ENCODE results near the gene FAM20C. TPM values are rescaled to one million over a fixed set of nuclear protein-coding genes. Genes with fewer than 3 reads are reported as not detected.

FAM20C gene
- total RNA-seq, 4 donors from 2014 or later = 15.8 to 20.4 (median 18.7) TPM

DNA sequence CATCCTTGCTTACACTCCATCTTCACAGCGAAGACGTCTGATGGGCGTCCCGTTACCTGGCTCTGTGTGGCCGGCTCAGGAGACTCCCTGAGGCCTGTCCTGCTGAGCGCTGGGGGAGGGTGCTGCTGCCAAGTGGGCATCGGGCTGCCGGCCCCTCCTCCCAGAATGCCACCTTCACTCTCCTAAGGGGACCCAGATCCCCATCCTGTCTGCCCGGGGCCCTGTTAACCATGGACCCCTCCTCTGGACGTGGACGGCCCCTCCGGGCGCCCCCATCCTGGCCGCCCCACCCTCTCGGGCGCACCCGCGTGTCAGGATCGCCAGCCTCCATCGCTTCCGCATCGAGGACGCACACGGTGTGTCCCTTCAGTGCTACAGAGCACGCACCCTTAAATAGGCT is 90.2 kb downstream of the FAM20C start:
- Histone ChIP-seq H3K27me3 (peaks cover 27% of the 10 kb centered on the region), H3K27ac (no peak overlapping the region), H3K4me3 (no peak overlapping the region), H3K9me3 (no peaks in the 10 kb centered on the region), H3K36me3 (no peaks in the 10 kb centered on the region), H3K4me1 (no peaks in the 10 kb centered on the region)
- TF ChIP-seq POLR2AphosphoS5 (IDR thresholded peaks at IDR 0.05) (no peak), EP300 (IDR thresholded peaks at IDR 0.05) (no peak), POLR2A (IDR thresholded peaks at IDR 0.05) (no peak)
- TF ChIP-seq, protein P1, sequence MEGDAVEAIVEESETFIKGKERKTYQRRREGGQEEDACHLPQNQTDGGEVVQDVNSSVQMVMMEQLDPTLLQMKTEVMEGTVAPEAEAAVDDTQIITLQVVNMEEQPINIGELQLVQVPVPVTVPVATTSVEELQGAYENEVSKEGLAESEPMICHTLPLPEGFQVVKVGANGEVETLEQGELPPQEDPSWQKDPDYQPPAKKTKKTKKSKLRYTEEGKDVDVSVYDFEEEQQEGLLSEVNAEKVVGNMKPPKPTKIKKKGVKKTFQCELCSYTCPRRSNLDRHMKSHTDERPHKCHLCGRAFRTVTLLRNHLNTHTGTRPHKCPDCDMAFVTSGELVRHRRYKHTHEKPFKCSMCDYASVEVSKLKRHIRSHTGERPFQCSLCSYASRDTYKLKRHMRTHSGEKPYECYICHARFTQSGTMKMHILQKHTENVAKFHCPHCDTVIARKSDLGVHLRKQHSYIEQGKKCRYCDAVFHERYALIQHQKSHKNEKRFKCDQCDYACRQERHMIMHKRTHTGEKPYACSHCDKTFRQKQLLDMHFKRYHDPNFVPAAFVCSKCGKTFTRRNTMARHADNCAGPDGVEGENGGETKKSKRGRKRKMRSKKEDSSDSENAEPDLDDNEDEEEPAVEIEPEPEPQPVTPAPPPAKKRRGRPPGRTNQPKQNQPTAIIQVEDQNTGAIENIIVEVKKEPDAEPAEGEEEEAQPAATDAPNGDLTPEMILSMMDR (IDR thresholded peaks at IDR 0.05) = no peak
- 95% methylated on average over 25 of the region's 25 CpGs for WGBS
- no peak for DNase-seq (ENCODE audit: low spot score in 2 of 2)

DNA sequence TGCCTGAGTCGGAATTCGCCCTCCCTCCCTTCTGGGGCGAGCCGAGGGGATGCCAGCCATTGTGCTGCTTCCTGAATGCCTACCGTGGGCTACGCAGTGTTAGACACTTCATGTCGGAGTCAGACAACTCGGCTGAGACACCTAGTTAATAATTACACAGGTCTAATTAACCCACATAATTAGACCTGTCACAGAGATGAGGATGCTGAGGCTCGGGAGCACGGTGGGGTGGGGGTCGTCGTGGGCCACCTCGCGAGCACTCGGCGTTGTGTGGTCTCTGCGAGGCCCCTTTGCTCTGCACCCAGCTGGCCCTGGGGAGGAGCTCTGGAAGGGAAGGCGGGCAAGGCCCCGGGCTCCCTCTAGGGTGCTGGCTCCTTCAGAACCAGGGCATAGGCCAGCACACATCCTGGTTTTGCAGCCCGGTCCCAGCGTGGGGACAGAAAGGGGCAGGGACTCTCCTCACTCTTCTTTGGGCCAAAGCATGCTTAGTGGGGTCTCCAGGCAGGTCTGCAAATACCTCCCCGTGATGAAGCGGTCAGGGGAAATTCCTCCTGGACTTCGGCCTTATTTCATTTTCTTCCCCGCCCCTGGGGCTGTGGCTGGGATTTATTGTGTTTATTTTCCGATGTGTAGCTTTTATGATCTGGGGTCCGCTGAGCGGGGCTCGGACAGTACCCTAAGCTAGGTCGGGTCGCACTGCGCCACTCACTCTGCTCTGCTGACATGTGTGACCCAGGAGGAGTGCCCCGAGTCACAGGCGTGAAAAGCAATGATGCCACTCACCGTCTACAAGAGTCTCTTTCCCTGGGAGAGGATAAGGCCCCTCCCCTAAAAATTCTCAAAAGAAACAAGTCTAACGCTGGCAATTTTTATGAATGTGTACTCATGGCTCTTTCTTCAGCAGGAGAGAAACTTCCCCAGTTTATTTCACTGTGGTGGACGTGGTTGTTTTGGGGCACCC is 92.7 kb downstream of the FAM20C start:
- DNase-seq (ENCODE audit: low spot score in 2 of 2) = peak in 1 of 2 donors; percentile 36
- 77% methylated on average over 37 of the region's 37 CpGs for WGBS

DNA sequence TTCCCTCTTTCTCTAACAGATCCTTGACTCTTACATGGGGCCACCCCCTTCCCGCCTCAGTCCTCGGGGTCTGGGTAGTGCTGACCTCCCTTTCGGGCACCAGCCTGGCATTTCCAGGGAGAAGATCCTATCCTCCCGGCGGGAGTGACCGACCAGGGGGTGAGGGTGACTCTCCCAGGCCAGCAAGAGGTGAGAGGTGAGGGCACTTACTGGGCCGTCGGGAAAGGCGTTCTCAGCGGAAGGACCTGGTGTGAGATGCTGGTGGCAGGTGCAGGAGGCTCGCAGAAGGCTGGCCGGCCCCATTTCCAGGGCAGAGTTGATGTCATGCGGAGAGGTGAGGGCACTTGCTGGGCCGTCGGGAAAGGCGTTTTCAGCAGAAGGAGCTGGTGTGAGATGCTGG is 93.4 kb downstream of the FAM20C start:
- no peak for TF ChIP-seq POLR2AphosphoS5 (IDR thresholded peaks at IDR 0.05)
- no peak for TF ChIP-seq EP300 (IDR thresholded peaks at IDR 0.05)
- TF ChIP-seq POLR2A (IDR thresholded peaks at IDR 0.05) = no peak
- TF ChIP-seq, protein P1 (IDR thresholded peaks at IDR 0.05) = no peak
- no peak overlapping the region for H3K4me3 ChIP-seq
- H3K27me3 ChIP-seq = peaks cover 49% of the 10 kb centered on the region
- WGBS = 85% methylated on average over 16 of the region's 16 CpGs
- peak in 1 of 2 donors; percentile 56 for DNase-seq (ENCODE audit: low spot score in 2 of 2)
- peaks cover 11% of the 10 kb centered on the region for H3K4me1 ChIP-seq
- H3K9me3 ChIP-seq = no peaks in the 10 kb centered on the region
- H3K27ac ChIP-seq = no peak overlapping the region
- H3K36me3 ChIP-seq = no peaks in the 10 kb centered on the region

More for the DNA sequence above, 92.7 kb downstream of the FAM20C start:
- TF ChIP-seq EP300 (IDR thresholded peaks at IDR 0.05) (no peak), POLR2A (IDR thresholded peaks at IDR 0.05) (no peak), POLR2AphosphoS5 (IDR thresholded peaks at IDR 0.05) (no peak)
- TF ChIP-seq, protein P1 (IDR thresholded peaks at IDR 0.05) = no peak
- peaks cover 44% of the 10 kb centered on the region for H3K27me3 ChIP-seq
- no peak overlapping the region for H3K27ac ChIP-seq
- H3K36me3 ChIP-seq = no peaks in the 10 kb centered on the region
- no peak overlapping the region for H3K4me3 ChIP-seq
- no peaks in the 10 kb centered on the region for H3K9me3 ChIP-seq
- peaks cover 4% of the 10 kb centered on the region for H3K4me1 ChIP-seq

DNA sequence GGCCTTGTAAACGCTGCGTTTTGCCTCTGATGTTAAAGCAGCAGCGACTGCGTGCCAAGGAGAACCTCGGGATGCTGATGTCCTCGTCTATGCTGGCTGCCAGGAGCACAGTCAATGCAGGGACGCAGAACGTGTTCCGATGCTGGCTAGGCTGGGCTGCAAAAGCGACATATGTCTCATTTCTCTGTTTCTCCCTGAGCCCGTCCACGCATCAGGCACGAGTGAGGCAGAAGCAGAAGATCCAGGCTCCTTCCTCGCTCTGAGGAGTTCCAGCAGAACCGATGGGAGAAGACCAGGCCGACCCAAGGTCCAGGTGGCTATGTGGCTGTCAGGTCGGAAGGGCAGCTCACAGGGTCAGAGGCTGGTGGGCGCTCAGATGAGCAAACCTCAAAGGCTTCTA is 93.9 kb downstream of the FAM20C start:
- H3K9me3 ChIP-seq = no peaks in the 10 kb centered on the region
- H3K4me1 ChIP-seq = peaks cover 13% of the 10 kb centered on the region
- DNase-seq (ENCODE audit: low spot score in 2 of 2) = peak in 1 of 2 donors; percentile 33
- H3K4me3 ChIP-seq = no peak overlapping the region
- H3K36me3 ChIP-seq = no peaks in the 10 kb centered on the region
- H3K27me3 ChIP-seq = peaks cover 54% of the 10 kb centered on the region
- no peak overlapping the region for H3K27ac ChIP-seq
- TF ChIP-seq POLR2AphosphoS5 (IDR thresholded peaks at IDR 0.05) (no peak), POLR2A (IDR thresholded peaks at IDR 0.05) (no peak), EP300 (IDR thresholded peaks at IDR 0.05) (no peak)
- TF ChIP-seq, protein P1 (IDR thresholded peaks at IDR 0.05) = no peak
- WGBS = 85% methylated on average over 18 of the region's 18 CpGs

DNA sequence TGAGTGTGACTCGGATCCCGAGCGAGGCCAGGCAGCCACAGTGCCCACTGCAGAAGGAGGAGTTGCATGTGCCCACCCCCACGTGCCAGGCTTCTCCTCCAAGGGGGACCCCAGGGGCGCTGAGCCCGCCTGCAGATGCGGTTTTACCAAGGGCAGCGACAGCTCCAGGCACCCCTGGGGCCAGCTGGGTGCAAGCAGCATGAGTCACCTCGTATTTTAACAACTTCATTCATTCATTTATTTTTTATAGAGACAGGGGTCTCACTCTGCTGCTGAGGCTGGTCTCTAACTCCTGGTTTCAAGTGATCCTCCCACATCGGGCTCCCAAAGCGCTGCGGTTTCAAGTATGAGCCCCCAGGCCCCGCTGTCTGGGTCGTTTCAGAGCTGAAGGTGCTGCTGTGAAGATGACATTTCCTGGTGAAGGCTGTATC is 96.3 kb downstream of the FAM20C start:
- WGBS = 58% methylated on average over 10 of the region's 14 CpGs
- Histone ChIP-seq H3K4me1 (peaks cover 13% of the 10 kb centered on the region), H3K27ac (no peak overlapping the region), H3K4me3 (no peak overlapping the region), H3K9me3 (no peaks in the 10 kb centered on the region), H3K27me3 (peaks cover 78% of the 10 kb centered on the region), H3K36me3 (no peaks in the 10 kb centered on the region)
- TF ChIP-seq POLR2AphosphoS5 (IDR thresholded peaks at IDR 0.05) (no peak), EP300 (IDR thresholded peaks at IDR 0.05) (no peak), POLR2A (IDR thresholded peaks at IDR 0.05) (no peak)
- TF ChIP-seq, protein P1 (IDR thresholded peaks at IDR 0.05) = no peak
- DNase-seq (ENCODE audit: low spot score in 2 of 2) = peak; percentile 48 to 66

Measured in suprapubic skin (tissue), 4 donors.